Measurements from ENCODE around the gene DGKA. TPM values are rescaled to one million over a fixed set of nuclear protein-coding genes. Genes with fewer than 3 reads are reported as not detected.

The DGKA gene
- total and polyA plus RNA-seq, 2 of the 13 experiments (the other 11 are each of a cell fraction or from before 2014, with no cell fraction given): 2.4 to 5.4 TPM

DNA sequence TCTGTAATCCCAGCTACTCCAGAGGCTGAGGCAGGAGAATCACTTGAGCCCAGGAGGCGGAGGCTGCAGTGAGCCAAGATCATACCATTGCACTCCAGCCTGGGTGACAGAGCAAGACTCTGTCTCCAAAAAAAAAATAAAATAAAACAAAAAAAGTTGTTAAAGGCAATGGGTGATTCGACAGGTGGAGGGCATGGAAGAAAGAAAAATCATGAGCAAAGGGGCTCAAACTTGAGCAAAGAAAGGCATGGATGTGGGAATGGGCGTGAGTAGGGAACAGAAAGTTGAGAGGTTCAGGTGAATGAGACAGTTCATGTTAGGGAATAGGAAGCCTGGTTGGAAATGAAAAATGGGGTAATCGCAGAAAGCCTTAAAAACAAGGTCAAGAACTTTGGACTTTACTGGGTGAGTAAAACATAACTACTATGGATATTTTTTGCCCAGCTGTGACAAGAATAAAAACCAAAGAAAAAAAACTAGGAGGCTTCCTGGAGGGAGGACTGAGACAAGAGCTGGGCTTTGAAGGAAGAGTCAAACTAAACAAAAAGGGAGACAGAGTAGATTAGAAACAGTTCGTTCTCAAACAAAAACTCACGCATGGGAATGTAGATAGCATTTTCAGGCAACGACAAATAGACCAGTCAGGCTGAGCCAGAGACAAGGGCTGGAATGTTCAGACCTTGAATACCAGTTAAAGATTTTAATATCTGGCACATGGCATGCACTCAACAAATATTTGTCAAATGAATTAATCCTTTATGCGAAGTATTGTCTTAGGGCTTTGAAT is 22.0 kb upstream of the DGKA start (continued):
- TF ChIP-seq DR1 (CRISPR knock-in tag; IDR thresholded peaks at IDR 0.05) (no peak), ZNF614 (CRISPR knock-in tag; IDR thresholded peaks at IDR 0.05; ENCODE audit: borderline replicate concordance) (no peak), BATF2 (CRISPR knock-in tag; IDR thresholded peaks at IDR 0.05) (no peak), REXO4 (CRISPR knock-in tag; IDR thresholded peaks at IDR 0.05; ENCODE audit: borderline replicate concordance) (no peak), FIP1L1 (IDR thresholded peaks at IDR 0.05; ENCODE audit: borderline replicate concordance, insufficient read depth, low read depth, low read length) (no peak), ZNF230 (CRISPR knock-in tag; IDR thresholded peaks at IDR 0.05) (no peak), ESRRA (CRISPR knock-in tag; IDR thresholded peaks at IDR 0.05; ENCODE audit: low read depth) (no peak), MATR3 (CRISPR knock-in tag; IDR thresholded peaks at IDR 0.05) (no peak), SP4 (CRISPR knock-in tag; IDR thresholded peaks at IDR 0.05) (no peak), ZNF10 (CRISPR knock-in tag; IDR thresholded peaks at IDR 0.05; ENCODE audit: borderline replicate concordance, low read depth) (no peak), TBP (CRISPR knock-in tag; IDR thresholded peaks at IDR 0.05) (no peak), ZNF552 (CRISPR knock-in tag; IDR thresholded peaks at IDR 0.05; ENCODE audit: borderline replicate concordance) (no peak), ZNF281 (CRISPR knock-in tag; IDR thresholded peaks at IDR 0.05; ENCODE audit: borderline replicate concordance) (no peak), NFIC (IDR thresholded peaks at IDR 0.05; ENCODE audit: low read length) (peak; percentile 44; the same call in 1 of the 2 replicates)
- TF ChIP-seq, protein P1, sequence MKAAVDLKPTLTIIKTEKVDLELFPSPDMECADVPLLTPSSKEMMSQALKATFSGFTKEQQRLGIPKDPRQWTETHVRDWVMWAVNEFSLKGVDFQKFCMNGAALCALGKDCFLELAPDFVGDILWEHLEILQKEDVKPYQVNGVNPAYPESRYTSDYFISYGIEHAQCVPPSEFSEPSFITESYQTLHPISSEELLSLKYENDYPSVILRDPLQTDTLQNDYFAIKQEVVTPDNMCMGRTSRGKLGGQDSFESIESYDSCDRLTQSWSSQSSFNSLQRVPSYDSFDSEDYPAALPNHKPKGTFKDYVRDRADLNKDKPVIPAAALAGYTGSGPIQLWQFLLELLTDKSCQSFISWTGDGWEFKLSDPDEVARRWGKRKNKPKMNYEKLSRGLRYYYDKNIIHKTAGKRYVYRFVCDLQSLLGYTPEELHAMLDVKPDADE (CRISPR knock-in tag; IDR thresholded peaks at IDR 0.05): no peak
- TF ChIP-seq, protein P2, sequence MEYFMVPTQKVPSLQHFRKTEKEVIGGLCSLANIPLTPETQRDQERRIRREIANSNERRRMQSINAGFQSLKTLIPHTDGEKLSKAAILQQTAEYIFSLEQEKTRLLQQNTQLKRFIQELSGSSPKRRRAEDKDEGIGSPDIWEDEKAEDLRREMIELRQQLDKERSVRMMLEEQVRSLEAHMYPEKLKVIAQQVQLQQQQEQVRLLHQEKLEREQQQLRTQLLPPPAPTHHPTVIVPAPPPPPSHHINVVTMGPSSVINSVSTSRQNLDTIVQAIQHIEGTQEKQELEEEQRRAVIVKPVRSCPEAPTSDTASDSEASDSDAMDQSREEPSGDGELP (IDR thresholded peaks at IDR 0.05; ENCODE audit: borderline replicate concordance, low read depth): 0 out of 2 replicates have a peak, but pooled peaks have one; percentile 55
- TF ChIP-seq, protein P3, sequence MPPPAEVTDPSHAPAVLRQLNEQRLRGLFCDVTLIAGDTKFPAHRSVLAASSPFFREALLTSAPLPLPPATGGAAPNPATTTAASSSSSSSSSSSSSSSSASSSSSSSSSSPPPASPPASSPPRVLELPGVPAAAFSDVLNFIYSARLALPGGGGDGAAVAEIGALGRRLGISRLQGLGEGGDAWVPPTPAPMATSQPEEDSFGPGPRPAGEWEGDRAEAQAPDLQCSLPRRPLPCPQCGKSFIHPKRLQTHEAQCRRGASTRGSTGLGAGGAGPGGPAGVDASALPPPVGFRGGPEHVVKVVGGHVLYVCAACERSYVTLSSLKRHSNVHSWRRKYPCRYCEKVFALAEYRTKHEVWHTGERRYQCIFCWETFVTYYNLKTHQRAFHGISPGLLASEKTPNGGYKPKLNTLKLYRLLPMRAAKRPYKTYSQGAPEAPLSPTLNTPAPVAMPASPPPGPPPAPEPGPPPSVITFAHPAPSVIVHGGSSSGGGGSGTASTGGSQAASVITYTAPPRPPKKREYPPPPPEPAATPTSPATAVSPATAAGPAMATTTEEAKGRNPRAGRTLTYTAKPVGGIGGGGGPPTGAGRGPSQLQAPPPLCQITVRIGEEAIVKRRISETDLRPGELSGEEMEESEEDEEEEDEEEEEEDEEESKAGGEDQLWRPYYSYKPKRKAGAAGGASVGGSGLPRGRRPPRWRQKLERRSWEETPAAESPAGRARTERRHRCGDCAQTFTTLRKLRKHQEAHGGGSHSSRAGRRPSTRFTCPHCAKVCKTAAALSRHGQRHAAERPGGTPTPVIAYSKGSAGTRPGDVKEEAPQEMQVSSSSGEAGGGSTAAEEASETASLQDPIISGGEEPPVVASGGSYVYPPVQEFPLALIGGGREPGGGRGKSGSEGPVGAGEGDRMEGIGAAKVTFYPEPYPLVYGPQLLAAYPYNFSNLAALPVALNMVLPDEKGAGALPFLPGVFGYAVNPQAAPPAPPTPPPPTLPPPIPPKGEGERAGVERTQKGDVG (CRISPR knock-in tag; IDR thresholded peaks at IDR 0.05; ENCODE audit: borderline replicate concordance): no peak
